Activated effector memory CD4-positive, alpha-beta T cell treated with Interleukin-2 at 50 U/mL for 16 hours (primary cell): ENCODE measurements around the gene VPREB1.
"Not testable (repeated sequence)": the region's sequence is repeated elsewhere in the genome, so short reads cannot be mapped to it uniquely, and the experiment has no call there.

ENCODE experiments used
- DNase-seq: peaks from one replicate; pipeline ENCODE4 v3.0.0-alpha.2; 2020

VPREB1 gene

DNA sequence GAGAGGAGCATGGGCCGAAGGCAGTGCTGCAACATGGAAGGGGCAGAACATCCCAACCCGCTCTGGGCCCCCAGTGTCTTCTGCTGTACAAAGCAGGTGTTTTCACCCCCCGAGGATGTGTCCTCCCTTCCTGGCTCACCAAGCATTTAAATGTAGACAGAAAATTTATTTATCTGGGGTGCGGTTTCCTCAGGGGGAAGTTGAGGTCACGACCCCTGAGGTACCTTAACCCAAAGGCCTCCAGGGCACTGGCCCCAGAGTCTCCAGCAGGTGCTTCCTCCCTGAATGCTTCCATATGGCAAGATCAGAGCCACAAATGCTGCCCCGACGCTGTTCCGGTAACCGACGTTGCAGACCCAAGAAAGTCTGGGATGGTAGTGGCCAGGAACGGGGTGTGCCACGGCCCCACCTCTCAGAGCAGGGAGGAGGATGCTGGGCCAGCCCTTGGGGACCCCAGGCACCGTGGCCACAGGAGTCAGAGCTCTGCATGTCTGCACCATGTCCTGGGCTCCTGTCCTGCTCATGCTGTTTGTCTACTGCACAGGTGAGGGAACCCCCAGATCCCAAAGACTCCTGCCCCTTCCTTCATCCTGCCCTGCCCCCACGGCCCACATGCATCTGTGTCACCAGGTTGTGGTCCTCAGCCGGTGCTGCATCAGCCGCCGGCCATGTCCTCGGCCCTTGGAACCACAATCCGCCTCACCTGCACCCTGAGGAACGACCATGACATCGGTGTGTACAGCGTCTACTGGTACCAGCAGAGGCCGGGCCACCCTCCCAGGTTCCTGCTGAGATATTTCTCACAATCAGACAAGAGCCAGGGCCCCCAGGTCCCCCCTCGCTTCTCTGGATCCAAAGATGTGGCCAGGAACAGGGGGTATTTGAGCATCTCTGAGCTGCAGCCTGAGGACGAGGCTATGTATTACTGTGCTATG is at the start of gene VPREB1:
TSS of gene VPREB1 (plus strand) at position 471 of the 935 bp plus-strand sequence. CDS start at position 499, 28 bp downstream.
- DNase-seq: no peak

- no peak for DNase-seq
Observed at GRCh38 chr22:22194931-22195264, 49.7 kb upstream of the VPREB1 start.

DNA sequence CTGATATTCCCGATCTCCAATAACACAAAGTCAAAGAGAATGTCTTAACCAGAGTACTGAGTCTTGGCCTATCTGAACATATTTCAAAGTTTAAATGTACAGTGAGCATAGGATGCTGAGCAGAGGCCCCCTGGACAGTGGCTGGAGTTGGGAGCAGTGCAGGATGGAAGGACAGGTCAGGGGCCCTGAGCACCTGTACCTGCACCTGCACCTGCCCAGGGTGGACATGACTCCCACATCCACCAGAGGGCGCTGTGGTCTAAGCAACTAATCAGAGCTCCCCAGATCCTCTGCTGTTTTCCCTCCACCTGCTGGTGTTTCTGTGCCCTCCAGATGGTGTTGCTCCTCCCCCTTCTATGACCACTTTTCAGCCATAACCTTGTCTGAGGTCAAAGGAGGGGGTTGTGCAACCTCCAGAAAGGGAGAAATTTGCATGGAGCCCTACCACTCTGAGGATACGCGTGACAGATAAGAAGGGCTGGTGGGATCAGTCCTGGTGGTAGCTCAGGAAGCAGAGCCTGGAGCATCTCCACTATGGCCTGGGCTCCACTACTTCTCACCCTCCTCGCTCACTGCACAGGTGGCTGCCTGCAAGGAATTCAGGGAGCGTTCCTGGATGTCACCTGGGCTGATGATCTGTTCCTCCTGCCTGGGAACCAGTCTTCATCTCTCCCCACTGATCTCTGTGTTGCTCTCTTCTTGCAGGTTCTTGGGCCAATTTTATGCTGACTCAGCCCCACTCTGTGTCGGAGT is 49.1 kb upstream of the VPREB1 start:
- DNase-seq: peak; percentile 60

DNA sequence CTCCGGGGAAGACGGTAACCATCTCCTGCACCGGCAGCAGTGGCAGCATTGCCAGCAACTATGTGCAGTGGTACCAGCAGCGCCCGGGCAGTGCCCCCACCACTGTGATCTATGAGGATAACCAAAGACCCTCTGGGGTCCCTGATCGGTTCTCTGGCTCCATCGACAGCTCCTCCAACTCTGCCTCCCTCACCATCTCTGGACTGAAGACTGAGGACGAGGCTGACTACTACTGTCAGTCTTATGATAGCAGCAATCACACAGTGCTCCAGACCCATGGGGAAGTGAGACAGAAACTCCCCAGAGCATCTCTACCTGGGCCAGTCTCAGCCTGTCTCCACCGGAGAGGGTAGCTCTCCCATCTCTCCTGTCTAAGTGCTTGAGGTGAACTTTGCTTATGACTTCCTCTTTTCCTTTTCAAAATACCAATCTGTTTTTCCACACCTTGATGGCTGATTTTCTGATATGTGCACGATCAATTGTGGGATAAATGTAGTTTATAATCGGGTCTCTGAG is 48.5 kb upstream of the VPREB1 start:
- DNase-seq: no peak

DNA sequence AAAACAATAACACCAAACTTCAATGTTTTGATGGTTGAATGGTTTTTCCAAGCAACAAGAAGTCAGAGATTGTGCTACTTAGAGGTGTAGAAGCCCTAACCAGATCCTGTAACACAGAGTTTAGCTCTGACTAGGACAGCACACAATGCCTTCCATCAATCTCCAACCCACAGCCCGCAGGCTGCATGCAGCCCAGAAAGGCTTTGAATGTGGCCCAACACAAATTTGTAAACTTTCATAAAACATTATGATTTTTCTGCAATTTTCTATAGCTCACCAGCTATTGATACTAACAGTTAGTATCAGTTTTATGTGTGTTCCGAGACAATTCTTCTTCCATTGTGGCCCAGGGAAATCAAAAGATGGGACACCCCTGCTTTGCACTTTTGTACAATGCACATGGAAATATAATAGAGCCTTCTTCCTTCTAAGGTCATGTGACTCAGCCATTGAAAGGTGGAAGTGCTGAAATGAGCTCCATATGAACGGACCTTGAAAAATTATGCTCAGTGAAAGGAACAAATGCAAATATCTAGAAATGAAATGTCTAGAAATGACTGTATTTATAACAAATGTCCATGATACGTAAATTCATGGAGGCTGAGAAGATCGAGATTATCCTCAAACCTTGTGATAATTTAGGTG is 47.6 kb upstream of the VPREB1 start:
- DNase-seq: no peak

DNA sequence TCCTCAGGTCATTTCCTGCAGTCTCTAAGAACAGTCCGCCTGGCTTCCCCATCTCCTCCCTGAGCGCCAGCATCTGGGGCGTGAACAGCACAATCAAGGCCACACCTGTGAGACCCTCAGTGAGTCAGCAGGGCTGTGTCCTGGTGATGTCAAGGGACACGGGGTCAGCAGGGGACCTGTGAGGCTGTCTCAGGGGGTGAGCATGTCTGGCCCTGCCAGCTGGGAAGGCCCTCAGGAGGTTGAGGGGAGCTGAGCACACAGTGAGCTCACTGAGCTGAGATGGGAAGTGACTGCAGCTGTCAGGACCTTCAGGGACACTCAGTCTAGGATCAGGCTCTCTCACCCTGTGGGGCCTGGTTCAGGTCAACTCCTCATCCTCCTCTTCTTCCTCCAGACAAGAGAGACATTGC is 46.6 kb upstream of the VPREB1 start:
- DNase-seq: no peak

DNA sequence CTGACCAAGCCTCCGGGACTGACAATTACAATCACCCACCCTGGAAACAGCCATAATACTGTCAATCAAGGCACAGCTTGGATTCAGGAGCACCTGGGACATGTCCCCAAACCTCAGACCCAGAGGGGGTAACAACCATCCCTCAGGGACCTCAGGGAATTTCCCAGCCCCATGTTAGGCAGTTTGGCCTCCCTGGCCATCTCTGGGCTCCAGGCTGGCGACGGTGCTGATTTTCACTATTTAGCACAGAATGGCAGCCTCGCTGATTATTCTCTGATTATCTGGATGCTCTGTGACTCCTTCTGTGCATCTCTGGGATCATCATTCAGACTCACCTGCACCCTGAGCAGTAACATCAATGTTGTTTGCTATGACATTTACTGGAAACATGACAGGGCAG is 45.8 kb upstream of the VPREB1 start:
- DNase-seq: no peak

DNA sequence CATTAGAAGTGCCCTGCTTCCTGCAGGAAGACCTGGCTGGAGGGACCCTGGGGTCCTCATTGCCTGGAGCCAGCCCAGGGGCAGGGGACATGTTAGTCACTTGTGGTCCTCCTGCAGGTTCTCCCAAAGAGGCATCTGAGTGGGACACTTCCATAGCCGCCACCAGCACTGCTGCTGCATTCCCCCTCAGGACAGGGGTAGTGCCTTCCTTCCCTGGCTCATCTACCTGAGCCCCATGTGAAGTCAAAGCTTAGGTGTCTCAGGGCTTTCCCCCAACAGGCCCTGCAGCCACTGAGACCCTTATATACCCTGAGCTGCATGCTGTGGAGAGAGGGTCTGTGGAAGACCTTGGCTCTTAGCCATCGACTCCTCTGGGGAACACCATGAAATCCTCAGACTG is 45.0 kb upstream of the VPREB1 start:
- DNase-seq: no peak

DNA sequence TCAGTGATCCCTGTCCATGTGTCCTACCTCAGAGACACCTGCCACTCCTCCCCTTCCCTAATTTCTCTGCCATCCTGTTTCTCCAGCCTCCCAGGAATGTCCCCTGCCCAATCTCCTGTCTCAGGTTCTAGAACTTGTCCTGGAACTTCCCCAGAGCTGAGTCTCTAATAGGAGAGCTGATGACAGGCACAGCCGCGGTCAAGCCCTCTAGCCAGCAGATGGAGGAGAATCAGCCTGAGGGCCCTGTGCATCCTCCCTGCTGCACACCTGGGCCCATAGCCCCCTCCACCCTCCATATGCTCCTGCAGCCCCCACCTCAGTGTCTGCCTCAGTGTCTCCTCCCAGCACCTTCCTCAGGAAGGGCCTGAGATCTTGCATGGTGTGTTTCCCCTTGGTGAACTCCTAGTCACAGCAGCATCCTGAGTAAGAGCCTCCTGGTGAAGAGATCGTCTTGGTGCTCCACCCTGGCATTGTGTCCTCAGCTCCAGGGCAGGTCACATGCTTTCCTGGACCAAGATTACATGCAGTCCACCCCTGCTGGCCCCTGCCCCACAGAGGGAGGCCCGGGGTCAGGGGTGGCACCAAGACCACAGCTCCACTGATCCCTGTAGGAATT is 43.9 kb upstream of the VPREB1 start:
- DNase-seq: no peak

DNA sequence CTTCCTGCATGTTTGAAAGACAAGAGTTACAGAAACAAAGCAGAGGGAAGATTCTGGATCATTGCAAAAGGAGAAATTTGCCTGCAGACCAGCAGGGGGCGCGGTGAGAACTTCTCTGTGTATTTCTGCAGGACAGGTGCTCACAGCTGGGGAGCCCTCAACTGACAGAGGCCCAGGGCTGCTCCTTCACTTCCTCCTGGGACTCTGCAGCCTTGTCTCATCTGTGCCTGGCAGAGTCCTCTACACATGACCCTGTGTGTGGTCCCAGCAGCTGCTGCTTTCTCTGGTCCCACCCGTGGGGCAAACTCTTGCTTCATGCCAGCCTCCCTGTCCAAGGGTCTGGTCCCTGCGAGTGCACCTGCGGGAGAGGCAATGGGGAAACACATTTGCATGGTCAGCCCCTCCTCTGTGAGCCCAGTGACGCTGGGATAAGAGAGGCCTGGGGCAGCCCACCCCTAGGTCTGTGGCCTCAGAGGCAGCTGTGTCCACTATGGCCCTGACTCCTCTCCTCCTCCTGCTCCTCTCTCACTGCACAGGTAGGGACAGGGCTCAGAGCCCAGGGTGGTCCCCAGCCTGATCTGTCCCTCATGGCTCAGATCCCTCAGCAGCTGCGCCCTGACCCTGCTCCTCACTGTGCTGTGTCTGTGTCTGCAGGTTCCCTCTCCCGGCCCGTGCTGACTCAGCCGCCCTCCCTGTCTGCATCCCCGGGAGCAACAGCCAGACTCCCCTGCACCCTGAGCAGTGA is 43.2 kb upstream of the VPREB1 start:
- DNase-seq: peak; percentile 40

- DNase-seq: no peak
Observed at GRCh38 chr22:22201930-22202343, 42.6 kb upstream of the VPREB1 start.

- no peak for DNase-seq
Observed at GRCh38 chr22:22203048-22203971, 41.3 kb upstream of the VPREB1 start.

- peak; percentile 62 for DNase-seq
Observed at GRCh38 chr22:22207845-22208564, 36.6 kb upstream of the VPREB1 start.

- DNase-seq: no peak
Observed at GRCh38 chr22:22208652-22209051, 35.9 kb upstream of the VPREB1 start.

DNA sequence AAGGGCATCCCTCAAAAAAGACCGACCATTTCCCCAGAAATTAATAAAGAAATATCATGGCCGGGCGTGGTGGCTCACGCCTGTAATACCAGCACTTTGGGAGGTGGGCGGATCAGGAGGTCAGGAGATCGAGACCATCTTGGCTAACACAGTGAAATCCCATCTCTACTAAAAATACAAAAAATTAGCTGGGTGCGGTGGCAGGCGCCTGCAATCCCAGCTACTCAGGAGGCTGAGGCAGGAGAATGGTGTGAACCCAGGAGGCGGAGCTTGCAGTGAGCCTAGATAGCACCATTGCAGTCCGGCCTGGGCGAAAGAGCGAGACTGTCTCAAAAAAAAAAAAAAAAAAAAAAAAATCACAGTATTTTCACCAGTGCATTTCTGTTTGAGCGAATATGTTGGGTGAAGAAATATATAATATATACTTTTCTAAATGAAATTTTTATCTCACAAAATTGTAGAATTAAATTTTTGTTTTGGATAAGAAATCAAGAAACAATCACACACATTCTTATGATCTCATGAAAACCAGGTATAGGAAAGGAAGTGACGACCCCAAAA is 35.4 kb upstream of the VPREB1 start:
- DNase-seq: not testable (repeated sequence)

GRCh38 chr22:22210375-22210774 is 34.2 kb upstream of the VPREB1 start:
- peak; percentile 14 for DNase-seq

DNA sequence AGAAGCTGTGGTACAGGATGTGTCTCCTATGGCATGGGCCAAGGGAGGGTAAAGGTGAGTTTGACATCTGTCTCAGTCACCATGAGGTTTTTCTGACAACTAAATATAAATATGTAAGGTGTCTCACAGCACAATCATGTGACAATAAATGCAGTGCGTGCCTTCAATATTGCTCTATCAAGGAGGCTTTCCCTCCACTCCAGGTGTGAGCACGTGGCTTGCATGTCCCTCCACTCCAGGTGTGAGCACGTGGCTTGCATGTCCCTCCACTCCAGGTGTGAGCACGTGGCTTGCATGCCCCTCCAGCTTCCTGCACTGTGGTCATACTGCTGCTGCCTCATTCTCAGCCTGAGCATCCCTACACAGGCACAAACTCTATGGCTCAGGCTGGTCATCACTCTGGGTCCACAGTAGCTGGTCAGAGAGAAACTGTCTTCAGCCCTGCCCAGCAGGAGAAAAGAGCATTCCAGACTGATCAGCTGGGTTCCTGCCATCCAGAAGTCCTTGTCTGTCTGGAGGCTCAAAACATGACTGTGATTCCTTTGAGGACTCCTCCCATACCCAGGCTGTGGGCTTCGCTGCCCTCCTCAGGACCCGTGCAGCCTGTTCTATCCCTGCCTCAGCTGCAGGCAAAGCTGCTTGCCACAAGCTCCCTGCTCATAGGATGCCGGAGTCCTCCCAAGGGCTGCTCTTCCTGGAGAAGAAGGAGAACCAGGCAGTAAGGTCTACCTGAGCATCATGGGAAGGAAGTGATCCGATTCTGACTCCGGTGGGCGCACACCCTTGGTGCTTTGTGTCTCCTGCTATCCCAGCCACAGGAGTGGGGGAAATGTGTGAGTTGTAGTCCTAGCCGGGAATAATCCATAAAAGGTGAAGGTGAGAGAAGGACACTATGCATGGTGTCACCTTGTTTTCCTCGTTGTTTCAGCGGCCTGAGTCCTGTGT is 33.4 kb upstream of the VPREB1 start:
- DNase-seq: no peak

DNA sequence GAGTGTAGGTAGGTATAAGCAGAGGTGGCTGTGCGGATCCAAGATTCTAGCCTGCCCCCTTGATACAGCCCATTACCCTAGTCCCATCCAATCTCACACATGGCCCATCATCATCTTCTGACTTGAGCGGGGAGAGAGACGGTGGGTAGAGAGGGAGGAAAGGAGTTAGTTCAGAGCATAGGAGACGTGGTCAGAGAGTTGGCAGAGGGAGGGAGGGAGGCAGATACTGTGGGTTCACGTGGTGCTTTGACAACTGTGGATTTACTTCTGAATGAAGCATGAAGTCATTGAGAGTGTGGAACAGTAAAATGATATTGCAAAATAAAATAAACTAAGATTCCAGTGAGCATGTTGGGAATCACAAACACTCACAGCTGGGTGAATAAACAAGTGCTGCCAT is 31.4 kb upstream of the VPREB1 start:
- DNase-seq: no peak
